Aorta (tissue), 5 donors: ENCODE results near the gene PRKN. TPM values are rescaled to one million over a fixed set of nuclear protein-coding genes. Genes with fewer than 3 reads are reported as not detected.

ENCODE experiments used
- ATAC-seq: fragments of 200-7000 bp; cut with Tn5 transposase; one replicate; pipeline ENCODE4 v1.9.1; 2022; ENCODE audit warnings: moderate library complexity; ENCODE audit not compliant: low FRiP score
- DNase-seq, 2 donors: peaks; one replicate each; pipeline ENCODE4 v3.0.0-alpha.2; 2020
- H3K27ac ChIP-seq, 2 donors: one replicate each; pipeline ENCODE4 v1.5.1; 2013; ENCODE audit warnings: low read length in 2 of 2, mild to moderate bottlenecking in 2 of 2, moderate library complexity in 2 of 2, control low read depth in 1 of 2, inconsistent platforms in 1 of 2, low read depth in 1 of 2
- H3K27me3 ChIP-seq, 2 donors: one replicate each; pipeline ENCODE4 v1.6.1; 2013; ENCODE audit warnings: control low read depth in 1 of 2, low read length in 1 of 2, mild to moderate bottlenecking in 1 of 2, moderate library complexity in 1 of 2; ENCODE audit not compliant: insufficient read depth in 2 of 2, control insufficient read depth in 1 of 2
- H3K36me3 ChIP-seq, 2 donors: one replicate each; pipeline ENCODE4 v1.6.1; 2013; ENCODE audit warnings: control low read depth in 1 of 2, low read length in 1 of 2, mild to moderate bottlenecking in 1 of 2; ENCODE audit not compliant: insufficient read depth in 2 of 2, control insufficient read depth in 1 of 2
- H3K4me1 ChIP-seq, 2 donors: one replicate each; pipeline ENCODE4 v1.6.1; 2013; ENCODE audit warnings: low read length in 2 of 2, control low read depth in 1 of 2, mild to moderate bottlenecking in 1 of 2, moderate library complexity in 1 of 2; ENCODE audit not compliant: insufficient read depth in 2 of 2, control insufficient read depth in 1 of 2
- H3K4me3 ChIP-seq, 2 donors: one replicate each; pipeline ENCODE4 v1.5.1; 2013; ENCODE audit warnings: low read length in 2 of 2, control low read depth in 1 of 2, mild to moderate bottlenecking in 1 of 2
- H3K9me3 ChIP-seq: one replicate; pipeline ENCODE4 v1.6.1; 2013; ENCODE audit warnings: mild to moderate bottlenecking, low read length; ENCODE audit not compliant: control insufficient read depth
- WGBS, 2 donors: extraction: QIAGEN DNeasy Blood & Tissue Kit; methylation state at CpG; one replicate each; pipeline ENCODE4 v1.1.7; 2013; 5-methylcytosine and 5-hydroxymethylcytosine counted together
- intact Hi-C, 2 donors: fragments of 100-400 bp; cut with DNase I; formaldehyde crosslinking; loops; one replicate each; pipeline versions ENCODE4 v1.14.2 to v1.15.0; 2022
- polyA plus RNA-seq, 2 donors: library from polyadenylated mRNA; stranded (reverse); fragments of 200-250 nt; gene quantifications; one replicate each; pipeline ENCODE4 v1.2.3, GENCODE V29; 2013
- total RNA-seq, 2 donors: library from RNA; stranded (reverse); fragmentation: NEBNext Ultra II Directional; extraction: Animal tissue kit (Norgen Biotek cat#: 25700); gene quantifications; one replicate each; pipeline ENCODE4 v1.2.1, GENCODE V29; 2021
- donor health status: healthy with polysubstance abuse.
- donor health status: Bipolar disorder and iron deficiency.
- donor health status: DM: no; HTN: no; CAD: no.
- donor health status: DM: no; HTN: no; CAD: no.
- donor health status: DM: yes; HTN: yes; CAD: no.

PRKN gene
- total and polyA plus RNA-seq, 4 donors: 1.0 to 17.3 (median 5.7) TPM

- no peaks in the 10 kb centered on the region for H3K27me3 ChIP-seq
- no peak overlapping the region for H3K27ac ChIP-seq
- no peaks in the 10 kb centered on the region for H3K36me3 ChIP-seq
- H3K4me3 ChIP-seq: no peak overlapping the region
- no peaks in the 10 kb centered on the region for H3K4me1 ChIP-seq
- intact Hi-C loops: no loop called here
- no peak for DNase-seq
- 97 to 98% methylated on average over 6 of the region's 6 CpGs for WGBS, 2 donors
- no peaks in the 10 kb centered on the region for H3K9me3 ChIP-seq
- no peak for ATAC-seq
These were observed 18.6 kb downstream of the PRKN start for GRCh38 chr6:162708971-162709370.

DNA sequence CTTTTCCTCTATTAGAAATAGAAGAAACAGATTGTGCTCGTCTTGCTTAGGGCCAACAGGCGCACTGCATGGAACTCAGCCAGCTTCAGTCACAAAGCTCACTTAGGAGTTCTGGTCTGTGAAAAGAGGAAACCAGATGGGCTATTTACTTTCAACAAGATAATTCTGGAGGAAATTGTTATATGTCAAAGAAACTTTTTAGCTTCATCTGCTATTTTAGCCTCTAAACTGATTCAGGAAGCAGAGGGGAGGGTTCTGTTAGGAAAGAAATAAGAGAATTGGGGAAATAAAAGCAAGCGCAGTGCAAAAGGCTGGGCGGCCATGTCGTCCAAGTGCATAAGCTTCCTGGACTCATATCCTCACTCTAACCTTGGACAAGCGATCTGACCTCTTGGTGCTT lies 21.3 kb downstream of the PRKN start:
- WGBS, 2 donors: 53 to 56% methylated on average over 6 of the region's 6 CpGs
- peak in 1 of 2 donors; percentile 84 for DNase-seq
- Histone ChIP-seq H3K9me3 (no peaks in the 10 kb centered on the region), H3K27me3 (no peaks in the 10 kb centered on the region), H3K36me3 (no peaks in the 10 kb centered on the region), H3K4me1 (no peaks in the 10 kb centered on the region), H3K27ac (no peak overlapping the region), H3K4me3 (no peak overlapping the region)
- no peak for ATAC-seq
- intact Hi-C loops: no loop called here

GRCh38 chr6:162705736-162706135 lies 21.8 kb downstream of the PRKN start:
- no peaks in the 10 kb centered on the region for H3K9me3 ChIP-seq
- no peak overlapping the region for H3K4me3 ChIP-seq
- ATAC-seq (no peak), DNase-seq (no peak)
- H3K27me3 ChIP-seq: no peaks in the 10 kb centered on the region
- H3K4me1 ChIP-seq: no peaks in the 10 kb centered on the region
- no peaks in the 10 kb centered on the region for H3K36me3 ChIP-seq
- 87 to 88% methylated on average over 4 of the region's 4 CpGs for WGBS, 2 donors
- intact Hi-C loops: no loop called here
- no peak overlapping the region for H3K27ac ChIP-seq

DNA sequence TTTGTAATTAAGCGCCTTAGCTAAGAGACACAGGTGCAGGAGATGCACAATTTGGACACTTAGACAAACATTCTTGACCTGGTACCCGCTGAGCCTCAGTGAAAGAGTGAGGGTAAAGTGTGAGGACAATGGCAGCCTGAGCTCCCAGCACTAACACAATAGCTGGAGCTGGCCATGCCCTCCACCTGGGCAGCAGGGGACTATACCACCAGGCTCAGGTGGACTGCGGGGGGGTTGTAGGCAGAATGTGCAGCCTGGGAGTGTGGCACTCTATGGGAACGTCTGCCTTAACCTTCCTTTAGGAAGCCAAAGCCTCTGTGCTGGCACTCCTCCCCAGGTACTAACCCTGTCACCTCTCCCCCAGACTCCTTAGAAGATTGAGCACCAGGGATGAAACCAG lies 23.6 kb downstream of the PRKN start:
- H3K27me3 ChIP-seq: no peaks in the 10 kb centered on the region
- no peaks in the 10 kb centered on the region for H3K9me3 ChIP-seq
- intact Hi-C loops: no loop called here
- DNase-seq (peak in 1 of 2 donors; percentile 49), ATAC-seq (peak; percentile 22)
- no peak overlapping the region for H3K4me3 ChIP-seq
- 85 to 93% methylated on average over 4 of the region's 4 CpGs for WGBS, 2 donors
- no peaks in the 10 kb centered on the region for H3K36me3 ChIP-seq
- H3K4me1 ChIP-seq: no peaks in the 10 kb centered on the region
- no peak overlapping the region for H3K27ac ChIP-seq

GRCh38 chr6:162702446-162702845 lies 25.1 kb downstream of the PRKN start:
- DNase-seq (no peak), ATAC-seq (no peak)
- H3K36me3 ChIP-seq: no peaks in the 10 kb centered on the region
- peaks cover 0 to 3% of the 10 kb centered on the region in 2 donors for H3K4me1 ChIP-seq
- H3K9me3 ChIP-seq: no peaks in the 10 kb centered on the region
- no peak overlapping the region for H3K27ac ChIP-seq
- no peaks in the 10 kb centered on the region for H3K27me3 ChIP-seq
- intact Hi-C loops: no loop called here
- H3K4me3 ChIP-seq: no peak overlapping the region
- 77 to 78% methylated on average over 2 of the region's 2 CpGs for WGBS, 2 donors

- intact Hi-C loops: no loop called here
- 92 to 100% methylated on average over 1 of the region's 1 CpG for WGBS, 2 donors
- H3K9me3 ChIP-seq: no peaks in the 10 kb centered on the region
- no peaks in the 10 kb centered on the region for H3K36me3 ChIP-seq
- no peak overlapping the region for H3K27ac ChIP-seq
- no peak for ATAC-seq
- peaks cover 0 to 3% of the 10 kb centered on the region in 2 donors for H3K4me1 ChIP-seq
- H3K4me3 ChIP-seq: no peak overlapping the region
- no peaks in the 10 kb centered on the region for H3K27me3 ChIP-seq
- no peak for DNase-seq
These were observed 26.0 kb downstream of the PRKN start for GRCh38 chr6:162701551-162701950.

GRCh38 chr6:162700966-162701365 lies 26.6 kb downstream of the PRKN start:
- intact Hi-C loops: no loop called here
- Histone ChIP-seq H3K4me3 (no peak overlapping the region), H3K27ac (no peak overlapping the region), H3K9me3 (no peaks in the 10 kb centered on the region), H3K27me3 (no peaks in the 10 kb centered on the region), H3K36me3 (no peaks in the 10 kb centered on the region), H3K4me1 (peaks cover 0 to 3% of the 10 kb centered on the region in 2 donors)
- no peak for DNase-seq
- 87 to 90% methylated on average over 3 of the region's 3 CpGs for WGBS, 2 donors
- ATAC-seq: no peak

DNA sequence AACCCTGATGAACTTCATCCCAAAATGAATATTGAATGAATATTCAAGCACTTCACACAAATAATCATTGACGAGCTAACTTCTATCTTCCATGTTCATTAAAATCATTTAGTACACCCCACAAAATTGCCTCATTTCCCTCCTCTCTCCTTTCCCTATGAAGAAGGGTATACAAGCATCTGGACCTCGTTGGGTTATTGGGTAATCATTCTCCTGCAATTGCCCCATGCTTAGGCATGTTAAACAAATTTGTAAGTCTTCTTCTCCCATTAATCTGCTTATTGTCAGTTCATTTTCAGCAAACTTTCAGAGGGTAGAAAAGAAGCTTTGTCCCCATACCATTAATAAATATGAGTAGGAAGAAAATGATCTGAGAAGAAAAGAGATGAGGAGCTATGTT lies 27.6 kb downstream of the PRKN start:
- DNase-seq (no peak), ATAC-seq (no peak)
- Histone ChIP-seq H3K4me3 (no peak overlapping the region), H3K36me3 (no peaks in the 10 kb centered on the region), H3K27ac (no peak overlapping the region), H3K27me3 (no peaks in the 10 kb centered on the region), H3K9me3 (no peaks in the 10 kb centered on the region), H3K4me1 (peaks cover 0 to 3% of the 10 kb centered on the region in 2 donors)
- intact Hi-C loops: no loop called here
- WGBS, 2 donors: 80 to 86% methylated on average over 2 of the region's 2 CpGs

DNA sequence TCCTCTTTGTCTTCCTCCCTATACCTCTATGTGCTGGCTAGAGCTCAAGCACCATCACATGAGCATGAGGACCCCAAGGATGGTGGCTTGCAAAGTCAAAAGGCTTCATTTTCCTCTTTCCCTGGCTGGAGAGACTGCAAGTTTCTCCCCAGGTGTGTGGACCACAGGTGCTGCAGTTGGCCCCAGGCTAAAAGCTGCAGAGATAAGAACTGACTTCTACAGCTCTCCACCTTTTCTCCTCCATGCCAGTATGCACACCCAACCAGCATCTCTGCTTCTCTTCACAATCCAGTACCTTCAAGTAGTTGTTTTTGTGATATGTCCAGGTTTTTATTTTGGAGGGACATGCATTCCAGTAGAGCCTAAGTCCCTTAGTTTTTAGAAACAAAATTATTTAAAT lies 29.1 kb downstream of the PRKN start:
- intact Hi-C loops: no loop called here
- ATAC-seq: no peak
- no peak for DNase-seq

More for the DNA sequence above, 29.1 kb downstream of the PRKN start:
- Histone ChIP-seq H3K9me3 (no peaks in the 10 kb centered on the region), H3K27me3 (no peaks in the 10 kb centered on the region), H3K4me3 (no peak overlapping the region), H3K27ac (no peak overlapping the region), H3K36me3 (no peaks in the 10 kb centered on the region), H3K4me1 (peaks cover 0 to 3% of the 10 kb centered on the region in 2 donors)
